Measurements from ENCODE around the gene RFX3.

DNA sequence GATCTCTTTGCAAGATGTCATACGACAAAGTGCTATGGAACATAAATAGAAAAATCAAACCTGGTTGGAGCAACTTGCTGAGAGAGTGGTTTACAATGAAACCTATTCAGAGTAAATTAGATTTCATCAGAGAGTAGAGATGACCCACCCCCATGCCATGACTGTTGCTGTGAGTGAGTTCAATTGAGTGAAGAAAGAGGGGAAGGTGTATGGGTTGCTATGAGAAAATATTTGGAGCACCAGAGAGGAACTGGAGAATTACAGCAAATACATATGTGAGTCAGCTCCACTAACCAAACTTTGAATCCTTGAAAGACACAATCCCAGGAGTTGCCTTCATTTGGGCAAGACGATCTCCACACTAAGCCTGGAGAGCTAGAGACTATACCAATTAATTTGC, 217.2 kb downstream of the RFX3 start:
- TF ChIP-seq CTCF (IDR thresholded peaks at IDR 0.05; ENCODE audit: poor library complexity) (no peak), EZH2 (IDR thresholded peaks at IDR 0.05; ENCODE audit: borderline replicate concordance) (no peak), EZH2phosphoT487 (IDR thresholded peaks at IDR 0.05; ENCODE audit: low read depth, severe bottlenecking, unreplicated experiment) (no peak)
